HG02973 (cell line): ENCODE measurements around the gene SETD1B.

ENCODE experiments used
- ATAC-seq: cut with Tn5 transposase; IDR thresholded peaks from one replicate; pipeline ENCODE4 v1.9.1; 2021; ENCODE audit warnings: moderate library complexity; ENCODE audit not compliant: unreplicated experiment

SETD1B gene

DNA sequence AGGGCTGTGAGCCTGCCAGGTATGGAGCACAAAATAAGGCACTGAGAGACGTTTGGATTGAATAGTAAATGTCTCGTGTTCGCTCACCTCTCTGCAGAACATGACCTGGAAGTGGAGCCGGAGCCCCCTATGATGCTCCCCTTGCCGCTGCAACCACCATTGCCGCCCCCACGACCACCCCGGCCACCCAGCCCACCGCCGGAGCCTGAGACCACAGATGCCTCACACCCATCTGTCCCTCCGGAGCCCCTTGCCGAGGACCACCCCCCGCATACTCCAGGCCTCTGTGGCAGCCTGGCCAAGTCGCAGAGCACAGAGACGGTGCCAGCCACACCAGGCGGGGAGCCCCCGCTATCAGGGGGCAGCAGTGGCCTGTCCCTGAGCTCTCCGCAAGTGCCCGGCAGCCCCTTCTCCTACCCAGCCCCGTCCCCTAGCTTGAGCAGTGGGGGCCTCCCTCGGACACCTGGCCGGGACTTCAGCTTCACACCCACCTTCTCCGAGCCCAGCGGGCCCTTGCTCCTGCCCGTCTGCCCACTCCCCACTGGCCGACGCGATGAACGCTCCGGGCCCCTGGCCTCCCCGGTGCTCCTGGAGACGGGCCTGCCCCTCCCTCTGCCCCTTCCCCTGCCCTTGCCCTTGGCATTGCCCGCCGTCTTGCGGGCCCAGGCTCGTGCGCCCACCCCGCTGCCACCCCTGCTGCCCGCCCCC is 18.7 kb downstream of the SETD1B start:
- ATAC-seq, result no peak

DNA sequence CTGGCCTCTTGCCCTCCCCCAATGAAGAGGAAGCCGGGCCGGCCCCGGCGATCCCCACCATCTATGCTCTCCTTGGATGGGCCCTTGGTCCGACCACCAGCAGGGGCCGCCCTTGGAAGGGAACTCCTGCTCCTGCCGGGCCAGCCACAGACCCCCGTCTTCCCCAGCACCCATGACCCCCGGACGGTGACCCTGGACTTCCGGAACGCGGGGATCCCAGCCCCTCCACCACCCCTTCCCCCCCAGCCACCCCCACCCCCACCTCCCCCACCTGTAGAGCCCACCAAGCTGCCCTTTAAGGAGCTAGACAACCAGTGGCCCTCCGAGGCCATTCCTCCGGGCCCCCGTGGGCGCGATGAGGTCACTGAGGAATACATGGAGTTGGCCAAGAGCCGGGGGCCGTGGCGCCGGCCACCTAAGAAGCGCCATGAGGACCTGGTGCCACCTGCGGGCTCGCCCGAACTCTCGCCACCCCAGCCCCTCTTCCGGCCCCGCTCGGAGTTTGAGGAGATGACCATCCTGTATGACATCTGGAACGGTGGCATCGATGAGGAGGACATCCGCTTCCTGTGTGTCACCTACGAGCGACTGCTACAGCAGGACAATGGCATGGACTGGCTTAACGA is 19.4 kb downstream of the SETD1B start:
- ATAC-seq, result no peak

DNA sequence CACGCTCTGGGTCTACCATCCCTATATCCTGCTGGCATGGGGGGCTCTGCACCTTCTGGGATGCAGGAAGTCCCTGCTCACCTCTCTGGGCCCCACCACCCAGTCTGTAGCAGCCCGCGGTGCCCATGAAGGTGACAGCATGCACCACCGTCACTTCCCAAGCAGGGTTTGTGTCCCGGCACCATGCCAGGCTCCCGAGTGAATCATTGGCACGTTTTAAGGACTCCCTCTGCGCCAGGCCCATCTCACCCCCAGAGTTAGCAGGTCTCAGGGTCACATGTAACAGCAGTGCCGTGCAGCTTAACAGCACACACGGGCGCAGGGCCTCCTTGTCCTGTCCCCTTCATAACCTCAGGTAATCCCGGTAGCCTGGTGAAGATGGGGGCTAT is 19.9 kb downstream of the SETD1B start:
- ATAC-seq, result no peak

DNA sequence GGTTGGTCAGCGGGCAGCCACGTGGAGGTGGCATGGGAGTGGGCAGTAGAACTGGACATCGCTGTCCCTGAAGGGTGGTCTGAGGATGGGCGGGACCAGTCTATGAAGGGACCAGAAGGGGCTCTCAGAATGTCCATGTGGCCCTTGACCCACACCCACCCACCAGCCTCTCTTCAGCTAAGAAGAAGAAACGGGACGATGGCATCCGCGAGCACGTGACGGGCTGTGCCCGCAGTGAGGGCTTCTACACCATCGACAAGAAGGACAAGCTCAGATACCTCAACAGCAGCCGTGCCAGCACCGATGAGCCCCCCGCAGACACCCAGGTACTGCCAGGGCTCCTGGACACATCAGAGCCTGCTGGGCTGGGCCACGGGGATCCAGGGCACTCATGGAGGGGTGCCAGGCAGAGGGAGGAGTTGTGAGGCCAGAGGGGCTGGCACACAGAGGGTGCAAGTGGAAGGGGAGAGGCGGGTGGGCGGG is 21.3 kb downstream of the SETD1B start:
- no peak for ATAC-seq

DNA sequence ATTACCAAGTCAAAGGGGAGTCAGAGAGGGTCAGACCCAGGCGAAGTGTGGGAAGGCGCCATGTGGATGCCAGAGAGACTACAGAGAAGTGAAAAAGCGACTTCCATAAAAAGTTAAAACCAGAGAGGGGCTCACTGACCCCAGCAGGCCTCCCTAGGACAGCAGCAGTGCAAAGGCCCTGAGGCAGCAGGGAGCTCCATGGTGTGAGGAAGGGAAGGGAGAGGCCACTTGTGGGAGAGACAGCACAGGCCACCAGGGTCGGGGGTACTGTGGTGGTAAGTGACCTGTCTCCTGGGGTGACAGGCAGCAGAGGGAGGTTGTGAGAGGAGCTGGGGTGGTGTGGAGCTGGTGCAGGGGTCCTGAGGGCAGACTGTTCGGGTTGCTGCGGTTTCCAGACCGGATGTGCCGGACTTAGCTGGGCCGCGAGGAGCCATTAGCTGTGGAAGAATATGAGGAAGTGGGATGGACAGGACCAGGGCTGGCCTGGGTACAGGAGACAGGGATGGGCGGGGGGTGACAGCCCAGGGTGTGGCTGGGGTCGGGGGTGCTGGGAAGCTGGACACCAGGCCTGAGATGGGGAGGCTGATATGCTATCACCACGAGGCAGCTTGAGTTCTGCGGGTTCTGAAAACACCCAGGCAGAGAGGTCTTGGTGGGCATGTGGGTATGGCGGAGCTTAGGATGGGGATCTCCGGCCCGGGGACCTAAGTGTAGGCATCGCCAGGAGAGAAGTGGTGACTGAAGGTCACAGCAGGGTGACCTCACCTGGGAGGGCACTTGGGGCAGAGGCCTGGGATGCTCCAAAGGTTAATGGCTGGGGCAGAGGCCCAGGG is 22.7 kb downstream of the SETD1B start:
- ATAC-seq, result no peak

DNA sequence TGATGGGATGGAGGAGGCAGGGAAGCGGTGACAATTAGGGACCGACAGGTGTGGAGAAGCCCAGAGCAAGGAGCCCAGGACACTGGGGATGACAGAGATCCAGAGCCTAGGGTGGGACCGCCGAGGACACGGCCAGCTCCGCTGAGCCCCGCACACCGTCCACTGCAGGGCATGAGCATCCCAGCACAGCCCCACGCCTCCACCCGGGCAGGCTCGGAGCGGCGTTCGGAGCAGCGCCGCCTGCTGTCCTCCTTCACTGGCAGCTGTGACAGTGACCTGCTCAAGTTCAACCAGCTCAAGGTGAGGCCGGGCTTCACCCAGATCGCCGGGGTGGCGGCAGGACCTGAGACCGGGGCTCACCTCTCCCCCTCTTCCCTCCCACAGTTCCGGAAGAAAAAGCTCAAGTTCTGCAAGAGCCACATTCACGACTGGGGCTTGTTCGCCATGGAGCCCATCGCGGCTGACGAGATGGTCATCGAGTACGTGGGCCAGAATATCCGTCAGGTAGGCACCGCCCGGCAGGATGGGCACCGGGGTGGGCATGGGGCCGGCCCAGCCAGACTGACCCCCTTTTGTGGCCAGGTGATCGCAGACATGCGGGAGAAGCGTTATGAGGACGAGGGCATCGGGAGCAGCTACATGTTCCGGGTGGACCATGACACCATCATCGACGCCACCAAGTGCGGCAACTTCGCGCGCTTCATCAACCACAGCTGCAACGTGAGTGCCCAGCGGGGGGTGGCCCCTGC is 23.7 kb downstream of the SETD1B start:
- no peak for ATAC-seq

DNA sequence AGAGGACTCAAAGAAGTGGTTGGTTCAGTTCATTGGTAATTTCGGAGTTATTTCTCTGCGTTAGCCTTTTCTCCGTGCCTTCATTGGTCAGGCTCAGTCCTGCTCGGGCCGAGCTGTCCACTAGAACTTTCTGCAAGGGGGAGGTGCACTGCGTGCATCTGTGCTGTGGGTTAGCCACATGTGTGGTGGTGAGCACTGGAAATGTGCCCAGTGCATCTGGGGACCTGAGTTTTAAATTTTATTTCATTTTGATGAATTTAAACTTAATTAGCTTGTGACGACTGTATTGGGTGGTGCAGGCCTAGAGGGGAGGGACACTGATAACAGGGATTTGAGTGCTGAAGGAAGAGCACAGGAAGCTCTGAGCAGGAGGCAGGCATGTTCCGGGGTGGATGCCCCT is 24.5 kb downstream of the SETD1B start:
- no peak for ATAC-seq

DNA sequence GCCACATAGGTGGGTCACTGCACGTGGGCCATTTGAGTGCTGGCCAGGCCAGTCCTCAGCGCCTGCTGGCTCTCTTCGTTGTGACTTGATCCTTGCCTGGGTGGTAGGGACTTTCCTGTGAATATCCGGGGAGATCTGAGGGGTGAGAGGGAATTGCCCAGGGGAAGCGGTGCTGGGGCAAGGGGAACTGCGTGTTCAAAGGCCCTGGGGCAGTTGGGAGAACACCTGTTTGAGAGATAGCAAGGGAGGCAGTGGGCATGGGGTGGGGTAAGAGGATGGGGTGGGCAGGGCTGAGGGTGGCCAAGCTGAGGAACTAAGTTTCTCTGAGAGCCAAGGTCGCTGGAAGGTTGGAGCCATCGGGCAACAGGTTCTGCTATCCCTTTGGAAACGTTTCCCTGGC is 25.0 kb downstream of the SETD1B start:
- ATAC-seq, result no peak

DNA sequence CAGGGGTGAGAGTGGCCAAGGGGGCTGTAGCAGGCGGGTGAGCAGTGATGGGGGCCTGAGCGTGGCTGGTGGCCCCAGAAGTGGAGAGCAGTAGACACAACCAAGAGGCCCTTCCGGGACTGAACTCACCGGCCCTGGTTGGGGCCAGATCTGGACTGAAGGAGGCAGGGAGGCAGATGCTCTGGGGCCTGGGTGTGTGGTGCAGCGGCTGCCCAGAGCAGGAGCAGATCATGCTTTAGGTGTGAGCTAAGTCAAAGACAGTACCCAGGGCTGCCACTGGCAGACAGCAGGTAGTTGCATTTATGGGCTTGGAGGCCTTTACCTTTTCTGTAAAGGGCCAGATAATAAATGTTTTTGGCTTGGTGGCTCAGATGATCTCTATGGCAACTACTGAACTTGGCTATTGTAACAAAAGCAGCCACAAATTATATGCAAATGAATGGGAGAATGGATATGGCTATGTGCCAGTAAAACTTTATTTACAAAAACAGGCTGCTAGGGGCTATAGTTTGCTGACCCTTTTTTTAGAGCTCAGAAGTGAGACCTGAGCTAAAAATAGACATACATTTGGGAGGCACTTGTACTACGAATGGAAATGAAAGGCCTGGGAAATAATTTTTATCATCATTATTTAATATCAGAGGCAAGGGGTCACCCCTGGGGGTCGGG is 25.6 kb downstream of the SETD1B start:
- ATAC-seq, result no peak

DNA sequence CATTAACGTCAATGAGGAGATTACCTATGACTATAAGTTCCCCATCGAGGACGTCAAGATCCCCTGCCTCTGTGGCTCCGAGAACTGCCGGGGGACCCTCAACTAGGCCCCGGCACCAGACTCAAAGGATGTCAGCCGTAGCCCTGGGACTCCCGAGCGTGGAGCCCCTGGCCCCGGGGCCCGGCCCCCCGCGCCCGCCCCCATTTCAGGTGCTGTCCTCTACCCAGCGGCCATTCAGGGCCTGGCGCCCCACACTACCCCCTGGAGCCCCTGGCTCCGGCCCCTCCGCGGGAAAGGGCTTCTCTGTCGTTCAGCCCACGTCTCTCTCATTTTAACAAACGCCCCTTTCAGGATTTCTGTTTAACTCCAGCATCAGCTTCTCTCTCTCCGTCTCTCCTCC is 26.3 kb downstream of the SETD1B start:
- no peak for ATAC-seq

DNA sequence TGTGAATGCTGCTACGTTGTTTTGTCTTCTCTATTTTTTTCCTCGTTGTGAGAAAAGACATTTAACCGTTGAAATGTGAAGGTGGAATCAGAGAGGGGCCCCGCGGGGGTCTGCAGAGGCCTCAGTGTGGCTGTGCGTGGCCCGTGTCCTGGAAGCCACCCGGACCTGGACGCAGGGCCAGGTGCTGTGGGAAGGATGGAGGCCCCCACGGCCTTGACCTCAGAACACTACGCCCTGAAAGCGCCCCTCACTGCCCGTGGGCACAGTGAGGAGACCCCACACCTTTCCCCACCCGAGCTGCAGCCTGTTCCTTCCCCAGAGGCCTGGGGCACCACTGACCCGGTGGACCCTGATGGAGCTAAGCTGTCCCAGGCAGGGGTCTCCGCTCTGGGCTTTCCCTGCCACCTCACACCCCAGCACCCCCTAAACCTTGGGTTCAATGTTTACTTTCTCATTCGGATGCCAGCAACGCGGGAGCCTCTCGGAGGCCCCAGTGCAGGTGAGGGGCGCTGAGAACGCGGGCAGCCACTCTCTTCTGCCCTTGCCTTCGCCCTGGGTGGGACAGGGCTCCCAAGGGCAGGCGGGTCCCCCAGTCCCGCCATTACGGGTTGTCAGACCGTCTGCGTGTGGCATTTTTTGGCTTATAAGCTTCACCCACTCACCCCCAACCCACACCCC is 26.9 kb downstream of the SETD1B start:
- ATAC-seq, result no peak

DNA sequence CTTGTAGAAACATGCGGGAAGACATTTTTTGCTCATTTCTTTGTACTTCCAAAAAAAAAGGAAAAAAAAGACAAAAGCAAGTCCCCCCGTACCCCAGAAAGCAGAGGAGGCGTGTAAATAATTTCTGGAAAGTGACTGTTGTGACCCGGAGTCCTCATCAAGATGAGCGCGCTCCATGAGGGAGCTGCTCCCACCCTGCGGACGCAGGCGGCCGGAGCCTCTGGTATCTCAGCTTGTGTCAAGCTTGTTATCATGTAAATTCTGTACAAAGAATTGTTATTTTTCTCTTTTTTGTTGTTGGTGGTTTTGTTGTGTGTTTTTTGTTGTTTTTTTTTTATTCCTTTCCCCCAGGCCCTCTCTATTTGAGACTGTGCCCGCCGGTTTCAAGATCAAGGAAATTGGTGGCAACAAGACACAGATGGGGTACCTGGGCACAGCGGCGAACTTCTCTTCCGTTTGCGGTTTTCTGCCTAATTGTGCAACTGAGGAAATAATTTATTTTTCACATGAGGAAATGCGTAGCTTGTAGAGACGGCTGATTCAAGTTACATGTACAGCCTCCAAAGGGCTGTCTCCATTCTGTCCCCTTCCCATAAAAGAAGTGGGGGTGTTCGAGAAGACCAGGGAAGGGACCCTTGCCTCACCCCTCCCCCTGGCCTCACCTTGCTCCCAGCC is 27.9 kb downstream of the SETD1B start:
- no peak for ATAC-seq

DNA sequence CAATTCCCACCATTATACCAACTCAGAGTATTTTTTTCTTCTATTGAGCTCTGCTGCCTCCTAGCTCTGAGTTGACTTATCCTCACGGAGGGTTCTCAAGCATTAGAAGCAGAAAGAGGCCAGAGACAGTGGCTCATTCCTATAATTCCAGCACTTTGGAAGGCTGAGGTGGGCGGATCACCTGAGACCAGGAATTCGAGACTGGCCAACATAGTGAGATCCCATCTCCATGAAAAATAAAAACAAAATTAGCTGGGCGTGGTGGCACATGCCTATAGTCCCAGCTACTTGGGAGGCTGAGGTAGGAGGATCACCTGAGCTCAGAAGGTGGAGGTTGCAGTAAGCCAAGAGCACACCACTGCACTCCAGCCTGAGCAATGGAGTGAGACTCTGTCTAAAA is 33.9 kb downstream of the SETD1B start:
- ATAC-seq, result no peak

DNA sequence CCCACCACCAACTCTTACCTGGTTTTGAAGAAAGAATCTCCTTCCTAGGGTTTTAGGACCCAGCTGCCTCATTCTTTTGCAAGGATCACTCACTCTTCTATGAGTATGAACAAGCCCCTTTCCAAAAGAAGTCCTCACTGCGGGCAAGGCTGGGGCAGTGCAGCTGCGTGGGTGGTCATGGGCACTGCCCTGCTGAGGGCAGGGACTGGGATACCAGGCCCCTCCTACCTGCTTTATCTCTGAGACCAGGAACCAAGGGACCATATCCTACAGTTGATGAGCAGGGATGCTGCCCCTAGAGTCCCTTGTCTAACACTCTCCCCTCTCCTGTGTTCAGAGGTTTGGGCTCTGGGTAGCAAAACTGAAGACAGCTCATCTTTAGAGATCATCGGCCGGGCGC is 34.3 kb downstream of the SETD1B start:
- no peak for ATAC-seq

DNA sequence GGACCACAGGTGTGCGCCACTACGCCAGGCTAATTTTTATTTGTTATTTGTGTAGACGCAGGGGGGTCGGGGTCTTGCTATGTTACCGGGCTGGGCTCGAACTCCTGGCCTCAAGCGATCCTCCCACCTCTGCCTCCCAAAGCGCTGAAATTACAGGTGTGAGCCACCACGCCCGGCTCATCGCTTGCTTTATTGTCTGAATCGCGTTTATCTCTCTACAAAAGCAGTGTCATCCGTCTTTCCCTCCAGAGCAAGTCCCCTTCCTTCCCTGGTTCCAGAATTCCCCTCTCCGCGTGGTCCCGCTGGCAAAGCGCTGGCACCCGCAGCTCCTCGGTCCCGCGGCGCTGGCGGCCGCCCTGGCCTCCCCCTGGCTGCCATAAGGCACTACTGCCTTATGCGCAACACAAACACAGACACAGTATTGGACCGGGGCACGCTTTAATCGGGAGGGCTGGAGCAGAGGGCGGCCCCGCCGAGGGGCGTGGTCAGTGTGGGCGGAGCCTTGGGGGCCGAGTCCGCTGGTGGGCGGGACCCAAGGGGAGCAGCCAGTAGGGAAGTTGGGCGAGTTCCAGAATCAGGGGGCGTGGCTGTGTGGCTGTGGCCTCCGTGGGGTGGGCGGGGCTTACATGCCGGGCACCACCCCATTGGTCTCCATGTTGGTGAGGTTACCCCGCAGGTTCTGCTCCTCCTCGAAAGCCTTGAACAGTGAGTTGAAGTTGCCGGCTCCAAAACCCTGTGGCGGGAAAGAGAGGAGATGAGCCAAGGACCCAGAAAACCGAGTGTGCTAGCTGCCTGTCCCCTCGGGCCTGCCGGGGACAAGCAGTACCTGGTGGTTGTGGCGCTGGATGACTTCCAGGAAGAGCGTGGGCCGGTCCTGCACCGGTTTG is 35.5 kb downstream of the SETD1B start:
- ATAC-seq, result peak; percentile 86

DNA sequence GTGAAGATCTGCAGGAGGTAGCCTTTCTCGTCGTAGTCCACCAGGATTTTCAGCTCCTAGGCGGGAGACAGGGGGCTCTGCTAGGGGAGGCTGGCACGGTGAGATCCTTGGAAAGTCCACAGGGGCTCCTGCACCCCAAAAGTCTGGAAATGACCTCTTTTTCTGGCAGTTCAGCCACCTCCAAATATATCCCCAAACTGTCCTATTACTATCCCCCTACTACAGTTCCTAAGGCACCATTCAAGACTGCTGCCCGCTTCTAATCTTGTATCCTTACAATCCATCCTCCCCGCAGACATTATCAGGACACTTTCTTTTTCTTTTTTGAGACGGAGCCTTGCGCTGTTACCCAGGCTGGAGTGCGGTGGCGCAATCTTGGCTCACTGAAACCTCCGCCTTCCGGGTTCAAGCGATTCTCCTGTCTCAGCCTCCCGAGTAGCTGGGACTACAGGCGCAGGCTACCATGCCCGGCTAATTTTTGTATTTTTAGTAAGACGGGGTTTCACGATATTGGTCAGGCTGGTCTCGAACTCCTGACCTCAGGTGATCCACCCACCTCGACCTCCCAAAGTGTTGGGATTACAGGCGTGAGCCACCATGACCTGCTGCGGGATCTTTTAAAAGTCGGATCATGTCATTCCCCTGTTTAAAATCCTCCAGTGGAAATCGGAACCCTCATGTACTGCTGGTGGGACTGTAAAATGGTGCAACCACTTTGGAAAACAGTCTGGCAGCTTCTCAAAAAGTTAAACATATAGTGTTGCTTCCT is 36.4 kb downstream of the SETD1B start:
- ATAC-seq, result no peak

DNA sequence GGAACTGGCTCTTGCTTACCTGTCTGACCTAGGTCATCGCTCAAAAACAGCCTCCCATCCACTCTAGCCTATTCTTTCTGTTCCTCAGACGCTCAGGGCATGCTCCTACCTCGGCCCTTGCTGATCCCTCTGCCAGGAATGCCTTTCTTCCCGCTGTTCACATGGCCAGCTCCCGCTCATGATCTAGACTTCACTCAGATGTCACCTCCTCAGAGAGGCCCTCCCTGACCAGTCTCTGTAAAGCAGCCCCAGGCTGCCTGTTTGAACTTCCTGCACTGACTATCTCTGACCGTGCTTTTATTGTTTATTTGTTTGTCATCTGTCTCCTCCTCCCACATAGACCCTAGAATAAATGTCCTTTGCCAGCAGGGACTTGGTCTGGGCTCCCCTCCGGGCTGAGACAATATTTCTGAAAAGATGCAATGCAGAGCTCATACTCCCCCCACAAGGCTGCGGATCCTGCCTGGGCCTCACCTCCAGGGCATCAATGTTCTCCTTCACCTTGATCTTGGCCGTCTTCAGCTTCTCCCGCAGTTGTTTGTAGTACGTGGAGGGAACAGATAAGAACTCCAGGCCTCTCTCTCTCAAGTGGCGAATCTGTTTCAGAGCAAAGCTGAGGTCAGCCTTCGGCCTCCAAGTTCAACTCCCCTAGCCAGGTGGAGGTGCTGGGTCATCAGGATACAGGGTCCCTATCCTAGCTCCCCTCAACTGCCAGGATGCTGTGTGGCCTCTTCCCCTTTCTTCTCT is 39.6 kb downstream of the SETD1B start:
- no peak for ATAC-seq
